ENCODE measurements around the gene STAB2.

The STAB2 gene

GRCh38 chr12:103626498-103626897 is 39.4 kb downstream of the STAB2 start:
- Histone ChIP-seq H3K9ac (ENCODE audit: low read length) (no peak overlapping the region), H3K9me3 (ENCODE audit: insufficient read depth, low read length) (no peaks in the 10 kb centered on the region), H3K27ac (ENCODE audit: low read depth, low read length) (no peak overlapping the region), H3K79me2 (ENCODE audit: insufficient read depth, low read length) (no peaks in the 10 kb centered on the region), H2AFZ (ENCODE audit: low read depth, low read length, severe bottlenecking) (no peak overlapping the region), H3K9me2 (replicated peaks; ENCODE audit: insufficient read depth, low read length) (no peaks in the 10 kb centered on the region), H3K27me3 (ENCODE audit: low read length) (no peaks in the 10 kb centered on the region), H3K4me2 (ENCODE audit: low read depth, low read length, poor library complexity, severe bottlenecking) (no peak overlapping the region), H3F3A (ENCODE audit: insufficient read depth) (no peaks in the 10 kb centered on the region), H3K36me3 (ENCODE audit: low read length) (no peaks in the 10 kb centered on the region), H4K20me1 (ENCODE audit: low read depth, low read length) (no peaks in the 10 kb centered on the region), H3K4me3 (ENCODE audit: insufficient read depth, low read length, poor library complexity, severe bottlenecking) (no peak overlapping the region)
- TF ChIP-seq EZH2phosphoT487 (conservative IDR thresholded peaks at IDR 0.05; ENCODE audit: low read length) (no peak), CTCF (IDR thresholded peaks at IDR 0.05; ENCODE audit: insufficient read depth, low read length, poor library complexity, severe bottlenecking) (no peak)

- Histone ChIP-seq H4K20me1 (ENCODE audit: low read depth, low read length) (no peaks in the 10 kb centered on the region), H3K9me3 (ENCODE audit: insufficient read depth, low read length) (no peaks in the 10 kb centered on the region), H3K36me3 (ENCODE audit: low read length) (no peaks in the 10 kb centered on the region), H3K4me3 (ENCODE audit: insufficient read depth, low read length, poor library complexity, severe bottlenecking) (no peak overlapping the region), H3K4me2 (ENCODE audit: low read depth, low read length, poor library complexity, severe bottlenecking) (no peak overlapping the region), H3K79me2 (ENCODE audit: insufficient read depth, low read length) (no peaks in the 10 kb centered on the region), H2AFZ (ENCODE audit: low read depth, low read length, severe bottlenecking) (no peak overlapping the region), H3K27ac (ENCODE audit: low read depth, low read length) (no peak overlapping the region), H3K27me3 (ENCODE audit: low read length) (no peaks in the 10 kb centered on the region), H3K9ac (ENCODE audit: low read length) (no peak overlapping the region), H3F3A (ENCODE audit: insufficient read depth) (no peaks in the 10 kb centered on the region), H3K9me2 (replicated peaks; ENCODE audit: insufficient read depth, low read length) (no peaks in the 10 kb centered on the region)
- no peak for TF ChIP-seq EZH2phosphoT487 (conservative IDR thresholded peaks at IDR 0.05; ENCODE audit: low read length)
- TF ChIP-seq CTCF (IDR thresholded peaks at IDR 0.05; ENCODE audit: insufficient read depth, low read length, poor library complexity, severe bottlenecking), result no peak
These were observed 40.2 kb downstream of the STAB2 start for GRCh38 chr12:103627189-103627855.

DNA sequence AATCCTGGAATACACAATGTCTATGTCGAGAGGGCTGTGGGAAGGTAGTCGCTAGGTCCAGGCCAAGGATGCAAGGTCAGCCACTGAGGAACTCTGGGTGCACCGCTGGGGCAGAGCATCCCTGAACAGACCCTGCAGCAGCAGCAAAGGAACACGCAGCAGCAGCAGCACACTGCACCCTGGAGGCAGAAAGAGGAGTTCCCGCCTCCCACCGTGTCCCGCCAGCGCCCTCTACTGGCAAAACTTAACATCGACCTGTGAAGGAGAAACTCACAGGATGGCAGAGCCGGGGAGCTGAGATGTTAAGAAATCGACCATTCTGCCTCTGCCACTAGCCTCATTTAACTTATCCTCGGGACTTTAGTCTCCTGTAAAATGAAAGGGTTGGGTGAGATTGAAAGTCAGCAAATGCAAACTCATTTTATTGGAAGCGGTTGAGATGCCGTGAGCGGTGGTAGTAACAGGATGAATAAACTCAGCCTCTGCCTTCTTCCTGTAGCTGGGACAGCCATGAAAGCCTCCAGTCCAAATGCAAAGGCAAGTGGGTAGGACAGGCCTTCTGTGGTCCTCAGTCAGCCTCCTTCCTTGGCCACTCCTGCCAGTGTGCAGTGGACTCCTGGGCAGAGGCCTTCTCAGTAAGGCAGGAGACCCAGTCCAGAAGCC is 45.6 kb downstream of the STAB2 start:
- Histone ChIP-seq H3K4me2 (ENCODE audit: low read depth, low read length, poor library complexity, severe bottlenecking) (no peak overlapping the region), H3K9ac (ENCODE audit: low read length) (no peak overlapping the region), H3K79me2 (ENCODE audit: insufficient read depth, low read length) (no peaks in the 10 kb centered on the region), H3K9me2 (replicated peaks; ENCODE audit: insufficient read depth, low read length) (no peaks in the 10 kb centered on the region), H3K27me3 (ENCODE audit: low read length) (no peaks in the 10 kb centered on the region), H3F3A (ENCODE audit: insufficient read depth) (no peaks in the 10 kb centered on the region), H3K27ac (ENCODE audit: low read depth, low read length) (no peak overlapping the region), H3K9me3 (ENCODE audit: insufficient read depth, low read length) (no peaks in the 10 kb centered on the region), H3K36me3 (ENCODE audit: low read length) (no peaks in the 10 kb centered on the region), H2AFZ (ENCODE audit: low read depth, low read length, severe bottlenecking) (no peak overlapping the region), H4K20me1 (ENCODE audit: low read depth, low read length) (no peaks in the 10 kb centered on the region), H3K4me3 (ENCODE audit: insufficient read depth, low read length, poor library complexity, severe bottlenecking) (no peak overlapping the region)
- TF ChIP-seq EZH2phosphoT487 (conservative IDR thresholded peaks at IDR 0.05; ENCODE audit: low read length) (no peak), CTCF (IDR thresholded peaks at IDR 0.05; ENCODE audit: insufficient read depth, low read length, poor library complexity, severe bottlenecking) (peak; percentile 97)

Measured in SU-DHL-6 (cell line).